Measurements from ENCODE around the gene OVCA2. TPM values are rescaled to one million over a fixed set of nuclear protein-coding genes. Genes with fewer than 3 reads are reported as not detected.

Gene OVCA2
- polyA plus RNA-seq, 4 donors: 28.9 to 90.5 (median 73.0) TPM

GRCh38 chr17:2025220-2025621, 16.6 kb upstream of the OVCA2 start, which contains the start of gene RTN4RL1:
TSS of gene RTN4RL1 (minus strand) at chr17:2025334. CDS start at chr17:2024865, 469 bp downstream.
- Histone ChIP-seq H3K4me3 (ENCODE audit: low read depth in 1 of 3, low read length in 3 of 3) (peak within 1 kb of the TSS; percentile 32 to 51 (median 47)), H3K27me3 (ENCODE audit: control insufficient read depth in 3 of 3, insufficient read depth in 3 of 3, low read length in 3 of 3) (peaks cover 6 to 87% (median 23%) of the 10 kb centered on the region in 3 donors)

GRCh38 chr17:2025622-2026309, 16.1 kb upstream of the OVCA2 start:
- no peak overlapping the region for H3K27ac ChIP-seq (ENCODE audit: low read depth in 1 of 3, low read length in 2 of 3)

More at GRCh38 chr17:2025220-2025621, 16.6 kb upstream of the OVCA2 start, which contains the start of gene RTN4RL1:
- Histone ChIP-seq H3K27ac (ENCODE audit: low read depth in 1 of 3, low read length in 2 of 3) (no peak within 1 kb of the TSS), H3K36me3 (ENCODE audit: control insufficient read depth in 3 of 3, insufficient read depth in 2 of 3, low read depth in 1 of 3, low read length in 3 of 3) (no peaks in the 10 kb centered on the region), H3K4me1 (ENCODE audit: control insufficient read depth in 3 of 3, insufficient read depth in 2 of 3, low read depth in 1 of 3, low read length in 2 of 3) (peaks cover 0 to 18% (median 4%) of the 10 kb centered on the region in 3 donors), H3K9me3 (ENCODE audit: control insufficient read depth in 2 of 2, insufficient read depth in 1 of 2, low read depth in 1 of 2, low read length in 1 of 2) (no peaks in the 10 kb centered on the region)
- FAIRE-seq: no peak
- peak; percentile 31 to 61 for DNase-seq
- WGBS, 3 donors: 0 to 1% (median 0%) methylated on average over 36 to 47 of the region's 47 CpGs

GRCh38 chr17:2027528-2028233, 14.1 kb upstream of the OVCA2 start:
- FAIRE-seq (no peak), DNase-seq (no peak)
- Histone ChIP-seq H3K9me3 (ENCODE audit: control insufficient read depth in 2 of 2, insufficient read depth in 1 of 2, low read depth in 1 of 2, low read length in 1 of 2) (no peaks in the 10 kb centered on the region), H3K27me3 (ENCODE audit: control insufficient read depth in 3 of 3, insufficient read depth in 3 of 3, low read length in 3 of 3) (peaks cover 6 to 63% (median 23%) of the 10 kb centered on the region in 3 donors), H3K36me3 (ENCODE audit: control insufficient read depth in 3 of 3, insufficient read depth in 2 of 3, low read depth in 1 of 3, low read length in 3 of 3) (no peaks in the 10 kb centered on the region), H3K4me1 (ENCODE audit: control insufficient read depth in 3 of 3, insufficient read depth in 2 of 3, low read depth in 1 of 3, low read length in 2 of 3) (peaks cover 2 to 24% (median 9%) of the 10 kb centered on the region in 3 donors), H3K4me3 (ENCODE audit: low read depth in 1 of 3, low read length in 3 of 3) (no peak overlapping the region), H3K27ac (ENCODE audit: low read depth in 1 of 3, low read length in 2 of 3) (no peak overlapping the region)
- WGBS, 3 donors: 54 to 73% (median 54%) methylated on average over 11 of the region's 11 CpGs

More at GRCh38 chr17:2025622-2026309, 16.1 kb upstream of the OVCA2 start:
- H3K4me1 ChIP-seq (ENCODE audit: control insufficient read depth in 3 of 3, insufficient read depth in 2 of 3, low read depth in 1 of 3, low read length in 2 of 3): peaks cover 0 to 19% (median 5%) of the 10 kb centered on the region in 3 donors
- 1 to 3% (median 2%) methylated on average over 33 to 55 of the region's 55 CpGs for WGBS, 3 donors
- H3K4me3 ChIP-seq (ENCODE audit: low read depth in 1 of 3, low read length in 3 of 3): peak overlapping the region; percentile 32 to 51 (median 47)
- FAIRE-seq: no peak
- H3K36me3 ChIP-seq (ENCODE audit: control insufficient read depth in 3 of 3, insufficient read depth in 2 of 3, low read depth in 1 of 3, low read length in 3 of 3): no peaks in the 10 kb centered on the region
- peaks cover 6 to 82% (median 23%) of the 10 kb centered on the region in 3 donors for H3K27me3 ChIP-seq (ENCODE audit: control insufficient read depth in 3 of 3, insufficient read depth in 3 of 3, low read length in 3 of 3)
- H3K9me3 ChIP-seq (ENCODE audit: control insufficient read depth in 2 of 2, insufficient read depth in 1 of 2, low read depth in 1 of 2, low read length in 1 of 2): no peaks in the 10 kb centered on the region
- DNase-seq: peak; percentile 73 to 83

GRCh38 chr17:2028234-2028614, 13.6 kb upstream of the OVCA2 start:
- H3K36me3 ChIP-seq (ENCODE audit: control insufficient read depth in 3 of 3, insufficient read depth in 2 of 3, low read depth in 1 of 3, low read length in 3 of 3): peaks cover 0 to under 1% (median 0%) of the 10 kb centered on the region in 3 donors
- WGBS, 3 donors: 77 to 85% (median 79%) methylated on average over 5 of the region's 5 CpGs
- peaks cover 2 to 24% (median 9%) of the 10 kb centered on the region in 3 donors for H3K4me1 ChIP-seq (ENCODE audit: control insufficient read depth in 3 of 3, insufficient read depth in 2 of 3, low read depth in 1 of 3, low read length in 2 of 3)
- no peak for FAIRE-seq
- H3K4me3 ChIP-seq (ENCODE audit: low read depth in 1 of 3, low read length in 3 of 3): no peak overlapping the region
- DNase-seq: no peak
- H3K27me3 ChIP-seq (ENCODE audit: control insufficient read depth in 3 of 3, insufficient read depth in 3 of 3, low read length in 3 of 3): peaks cover 6 to 58% (median 21%) of the 10 kb centered on the region in 3 donors
- H3K9me3 ChIP-seq (ENCODE audit: control insufficient read depth in 2 of 2, insufficient read depth in 1 of 2, low read depth in 1 of 2, low read length in 1 of 2): no peaks in the 10 kb centered on the region
- H3K27ac ChIP-seq (ENCODE audit: low read depth in 1 of 3, low read length in 2 of 3): no peak overlapping the region

- H3K27ac ChIP-seq (ENCODE audit: low read depth in 1 of 3, low read length in 2 of 3): no peak overlapping the region
- peaks cover 6 to 53% (median 16%) of the 10 kb centered on the region in 3 donors for H3K27me3 ChIP-seq (ENCODE audit: control insufficient read depth in 3 of 3, insufficient read depth in 3 of 3, low read length in 3 of 3)
- H3K9me3 ChIP-seq (ENCODE audit: control insufficient read depth in 2 of 2, insufficient read depth in 1 of 2, low read depth in 1 of 2, low read length in 1 of 2): no peaks in the 10 kb centered on the region
- peaks cover 2 to 24% (median 9%) of the 10 kb centered on the region in 3 donors for H3K4me1 ChIP-seq (ENCODE audit: control insufficient read depth in 3 of 3, insufficient read depth in 2 of 3, low read depth in 1 of 3, low read length in 2 of 3)
- 34 to 54% (median 46%) methylated on average over 6 of the region's 6 CpGs for WGBS, 3 donors
- DNase-seq (no peak), FAIRE-seq (no peak)
- H3K4me3 ChIP-seq (ENCODE audit: low read depth in 1 of 3, low read length in 3 of 3): no peak overlapping the region
- peaks cover 0 to 6% (median 0%) of the 10 kb centered on the region in 3 donors for H3K36me3 ChIP-seq (ENCODE audit: control insufficient read depth in 3 of 3, insufficient read depth in 2 of 3, low read depth in 1 of 3, low read length in 3 of 3)
Observed at GRCh38 chr17:2028737-2029136, 13.1 kb upstream of the OVCA2 start.

- DNase-seq (peak; percentile 89 to 90), FAIRE-seq (no peak)
- H3K9me3 ChIP-seq (ENCODE audit: control insufficient read depth in 2 of 2, insufficient read depth in 1 of 2, low read depth in 1 of 2, low read length in 1 of 2): no peaks in the 10 kb centered on the region
- peaks cover 0 to 15% (median 0%) of the 10 kb centered on the region in 3 donors for H3K36me3 ChIP-seq (ENCODE audit: control insufficient read depth in 3 of 3, insufficient read depth in 2 of 3, low read depth in 1 of 3, low read length in 3 of 3)
- H3K27ac ChIP-seq (ENCODE audit: low read depth in 1 of 3, low read length in 2 of 3): peak within 1 kb of the TSS in 2 of 3 donors; percentile 15 to 57
- 1% methylated on average over 55 to 59 of the region's 59 CpGs for WGBS, 3 donors
- peak within 1 kb of the TSS; percentile 96 to 99 (median 98) for H3K4me3 ChIP-seq (ENCODE audit: low read depth in 1 of 3, low read length in 3 of 3)
- peaks cover 2 to 18% (median 9%) of the 10 kb centered on the region in 3 donors for H3K4me1 ChIP-seq (ENCODE audit: control insufficient read depth in 3 of 3, insufficient read depth in 2 of 3, low read depth in 1 of 3, low read length in 2 of 3)
- peaks cover 2 to 43% (median 5%) of the 10 kb centered on the region in 3 donors for H3K27me3 ChIP-seq (ENCODE audit: control insufficient read depth in 3 of 3, insufficient read depth in 3 of 3, low read length in 3 of 3)
Observed at GRCh38 chr17:2029911-2030778, 11.7 kb upstream of the OVCA2 start, which contains the start of gene DPH1. TSS of gene DPH1 (plus strand) at chr17:2030153. CDS start at chr17:2030170, 17 bp downstream.

GRCh38 chr17:2030779-2031163, 11.1 kb upstream of the OVCA2 start:
- DNase-seq: no peak
- FAIRE-seq: no peak
- WGBS, 3 donors: 10 to 15% (median 14%) methylated on average over 10 of the region's 10 CpGs
- Histone ChIP-seq H3K4me3 (ENCODE audit: low read depth in 1 of 3, low read length in 3 of 3) (peak overlapping the region in 2 of 3 donors; percentile 96 to 99), H3K27me3 (ENCODE audit: control insufficient read depth in 3 of 3, insufficient read depth in 3 of 3, low read length in 3 of 3) (peaks cover 1 to 37% (median 2%) of the 10 kb centered on the region in 3 donors), H3K9me3 (ENCODE audit: control insufficient read depth in 2 of 2, insufficient read depth in 1 of 2, low read depth in 1 of 2, low read length in 1 of 2) (no peaks in the 10 kb centered on the region), H3K4me1 (ENCODE audit: control insufficient read depth in 3 of 3, insufficient read depth in 2 of 3, low read depth in 1 of 3, low read length in 2 of 3) (peaks cover 2 to 16% (median 9%) of the 10 kb centered on the region in 3 donors), H3K36me3 (ENCODE audit: control insufficient read depth in 3 of 3, insufficient read depth in 2 of 3, low read depth in 1 of 3, low read length in 3 of 3) (peaks cover 0 to 19% (median 0%) of the 10 kb centered on the region in 3 donors), H3K27ac (ENCODE audit: low read depth in 1 of 3, low read length in 2 of 3) (peak overlapping the region in 1 of 3 donors; percentile 57)

Data from small intestine (tissue), 7 donors.